Brain microvascular endothelial cell (primary cell): Measurements from ENCODE around the gene SMCO2.

ENCODE experiments used
- DNase-seq: peaks from one replicate; pipeline ENCODE4 v3.0.0-alpha.2; 2020
- H3K27ac ChIP-seq: fragments of 250-450 bp; sonication (Bioruptor Pico); 2 replicates; pipeline ENCODE4 v1.5.1; 2020; ENCODE audit warnings: mild to moderate bottlenecking, moderate library complexity
- H3K27me3 ChIP-seq: fragments of 250-450 bp; sonication (Bioruptor Pico); replicated peaks from 2 replicates; pipeline ENCODE4 v1.5.1; 2020; ENCODE audit warnings: mild to moderate bottlenecking
- H3K36me3 ChIP-seq: fragments of 250-450 bp; sonication (Bioruptor Pico); replicated peaks from 2 replicates; pipeline ENCODE4 v1.5.1; 2020; ENCODE audit warnings: mild to moderate bottlenecking
- H3K4me3 ChIP-seq: 2 replicates; pipeline ENCODE4 v1.5.1; 2011; ENCODE audit warnings: low read depth, mild to moderate bottlenecking, control low read depth, low read length, moderate library complexity
- CTCF ChIP-seq: IDR thresholded peaks from 2 replicates; pipeline ENCODE4 v1.5.1; 2011; ENCODE audit warnings: low read depth, mild to moderate bottlenecking, moderate library complexity, low read length, control low read depth, inconsistent platforms; ENCODE audit errors: missing control alignments
- in situ Hi-C: cut with HindIII; loops from 2 replicates; pipeline ENCODE4 v1.10.0; 2017; ENCODE audit warnings: low sequenced_read_pairs, low pct_ligation_motif_present

Gene SMCO2

GRCh38 chr12:27453421-27453820 is 6.9 kb downstream of the SMCO2 start:
- TF ChIP-seq CTCF, result no peak
- no peak overlapping the region for H3K27ac ChIP-seq
- DNase-seq, result no peak
- in situ Hi-C loops, result no loop called here
- H3K36me3 ChIP-seq, result no peaks in the 10 kb centered on the region
- no peak overlapping the region for H3K4me3 ChIP-seq
- H3K27me3 ChIP-seq, result no peaks in the 10 kb centered on the region

GRCh38 chr12:27455589-27455988 is 9.1 kb downstream of the SMCO2 start:
- TF ChIP-seq CTCF, result no peak
- Histone ChIP-seq H3K36me3 (no peaks in the 10 kb centered on the region), H3K27me3 (no peaks in the 10 kb centered on the region), H3K27ac (no peak overlapping the region), H3K4me3 (no peak overlapping the region)
- no peak for DNase-seq
- in situ Hi-C loops, result no loop called here

GRCh38 chr12:27456618-27457017 is 10.1 kb downstream of the SMCO2 start:
- in situ Hi-C loops, result no loop called here
- no peak overlapping the region for H3K4me3 ChIP-seq
- no peaks in the 10 kb centered on the region for H3K36me3 ChIP-seq
- TF ChIP-seq CTCF, result no peak
- no peaks in the 10 kb centered on the region for H3K27me3 ChIP-seq
- no peak for DNase-seq
- no peak overlapping the region for H3K27ac ChIP-seq

- in situ Hi-C loops, result no loop called here
- peak; percentile 41 for DNase-seq
- no peak overlapping the region for H3K4me3 ChIP-seq
- no peaks in the 10 kb centered on the region for H3K27me3 ChIP-seq
- no peak overlapping the region for H3K27ac ChIP-seq
- no peaks in the 10 kb centered on the region for H3K36me3 ChIP-seq
- no peak for TF ChIP-seq CTCF
Measured at GRCh38 chr12:27460471-27460978, 14.0 kb downstream of the SMCO2 start.

- TF ChIP-seq CTCF, result no peak
- Histone ChIP-seq H3K36me3 (no peaks in the 10 kb centered on the region), H3K27me3 (no peaks in the 10 kb centered on the region), H3K27ac (peak overlapping the region; percentile 33), H3K4me3 (no peak overlapping the region)
- in situ Hi-C loops, result no loop called here
- peak; percentile 74 for DNase-seq
Measured at GRCh38 chr12:27462151-27462694, 15.7 kb downstream of the SMCO2 start.

- no peak for TF ChIP-seq CTCF
- no peak overlapping the region for H3K4me3 ChIP-seq
- no peaks in the 10 kb centered on the region for H3K36me3 ChIP-seq
- in situ Hi-C loops, result no loop called here
- H3K27me3 ChIP-seq, result no peaks in the 10 kb centered on the region
- DNase-seq, result no peak
- peak overlapping the region; percentile 33 for H3K27ac ChIP-seq
Measured at GRCh38 chr12:27462851-27463250, 16.3 kb downstream of the SMCO2 start.
